ENCODE results near the gene WDFY1. TPM values are rescaled to one million over a fixed set of nuclear protein-coding genes. Genes with fewer than 3 reads are reported as not detected.
"Not testable (repeated sequence)": the region's sequence is repeated elsewhere in the genome, so short reads cannot be mapped to it uniquely, and the experiment has no call there.

WDFY1 gene
- total RNA-seq, 2 experiments from 2014 or later = 19.8 to 20.2 TPM

DNA sequence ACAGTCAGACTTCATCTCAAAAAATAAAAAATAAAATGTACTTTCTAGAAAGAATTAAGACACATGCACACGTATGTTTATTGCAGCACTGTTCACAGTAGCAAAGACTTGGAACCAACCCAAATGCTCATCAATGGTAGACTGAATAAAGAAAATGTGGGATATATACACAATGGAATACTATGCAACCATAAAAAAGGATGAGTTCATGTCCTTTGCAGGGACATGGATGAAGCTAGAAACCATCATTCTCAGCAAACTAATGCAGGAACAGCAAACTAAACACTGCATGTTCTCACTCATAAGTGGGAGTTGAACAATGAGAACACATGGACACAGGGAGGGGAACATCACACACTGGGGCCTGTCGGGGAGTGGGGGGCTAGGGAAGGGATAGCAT, 72.4 kb downstream of the WDFY1 start:
- CTCF ChIA-PET, POLR2A ChIA-PET: not testable (repeated sequence)

DNA sequence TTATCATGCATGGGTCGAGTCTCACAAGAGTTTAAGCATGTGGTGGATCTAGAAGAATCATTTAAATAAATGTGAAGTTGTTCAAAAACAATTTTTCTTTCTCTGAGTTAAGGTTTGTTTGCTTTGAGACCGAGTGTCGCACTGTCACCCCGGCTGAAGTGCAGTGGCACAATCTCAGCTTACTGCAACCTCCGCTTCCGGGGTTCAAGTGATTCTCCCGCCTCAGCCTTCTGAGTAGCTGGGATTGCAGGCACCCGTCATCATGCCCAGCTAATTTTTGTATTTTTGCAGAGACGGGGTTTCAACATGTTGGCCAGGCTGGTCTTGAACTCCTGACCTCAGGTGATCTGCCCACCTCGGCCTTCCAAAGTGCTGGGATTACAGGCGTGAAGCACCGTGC, 73.5 kb downstream of the WDFY1 start:
- CTCF ChIA-PET, POLR2A ChIA-PET: not testable (repeated sequence)

DNA sequence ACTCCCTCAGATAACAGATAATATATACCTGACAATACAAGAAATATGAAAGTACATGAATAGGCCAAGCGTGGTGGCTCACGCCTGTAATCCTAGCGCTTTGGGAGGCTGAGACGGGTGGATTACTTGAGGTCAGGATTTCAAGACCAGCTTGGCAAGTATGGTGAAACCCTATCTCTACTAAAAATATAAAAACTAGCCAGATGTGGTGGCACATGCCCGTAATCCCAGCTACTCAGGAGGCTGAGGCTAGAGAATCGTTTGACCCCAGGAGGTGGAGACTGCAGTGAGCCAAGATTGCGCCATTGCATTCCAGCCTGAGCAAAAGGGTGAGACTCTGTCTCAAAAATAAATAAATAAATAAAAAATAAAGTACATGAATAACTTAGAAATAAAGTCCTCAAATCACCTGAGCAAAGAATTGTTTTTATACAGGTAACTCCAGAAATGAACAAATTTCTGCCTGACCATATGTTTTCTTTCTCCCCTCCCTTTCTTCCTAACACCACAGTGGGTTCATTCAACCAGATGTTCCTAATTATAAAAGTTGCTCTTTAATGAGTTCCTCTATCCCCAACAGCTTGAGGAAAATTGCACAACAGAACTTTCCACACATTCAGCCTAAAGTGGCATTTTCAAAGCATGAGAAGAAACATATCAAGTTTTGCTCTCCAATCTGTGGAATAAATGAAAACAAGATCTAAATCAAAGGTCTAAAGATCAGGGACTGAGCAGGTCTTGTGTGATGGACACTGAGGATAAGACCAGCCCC, 74.1 kb downstream of the WDFY1 start:
- ChIA-PET CTCF (no interaction called here), POLR2A (no interaction called here)

DNA sequence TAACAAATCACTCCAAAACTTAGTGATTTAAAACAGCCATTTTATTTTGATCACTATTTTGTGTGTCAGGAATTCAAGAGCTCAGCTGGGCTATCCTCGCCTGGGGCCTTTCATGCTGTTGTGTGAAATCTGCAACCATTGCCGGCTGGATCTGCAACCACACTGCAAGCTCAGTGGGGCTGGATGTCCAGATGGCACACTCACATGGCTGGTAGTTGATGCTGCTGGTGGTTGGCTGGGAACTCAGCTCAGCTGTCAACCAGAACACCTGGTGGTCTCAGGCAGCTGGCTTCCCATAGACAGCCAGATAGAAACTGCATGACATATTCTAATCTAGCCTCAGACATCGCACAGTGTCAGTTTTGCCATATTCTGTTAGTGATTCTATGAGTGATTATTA, 77.1 kb downstream of the WDFY1 start:
- ChIA-PET POLR2A (no interaction called here), CTCF (no interaction called here)

DNA sequence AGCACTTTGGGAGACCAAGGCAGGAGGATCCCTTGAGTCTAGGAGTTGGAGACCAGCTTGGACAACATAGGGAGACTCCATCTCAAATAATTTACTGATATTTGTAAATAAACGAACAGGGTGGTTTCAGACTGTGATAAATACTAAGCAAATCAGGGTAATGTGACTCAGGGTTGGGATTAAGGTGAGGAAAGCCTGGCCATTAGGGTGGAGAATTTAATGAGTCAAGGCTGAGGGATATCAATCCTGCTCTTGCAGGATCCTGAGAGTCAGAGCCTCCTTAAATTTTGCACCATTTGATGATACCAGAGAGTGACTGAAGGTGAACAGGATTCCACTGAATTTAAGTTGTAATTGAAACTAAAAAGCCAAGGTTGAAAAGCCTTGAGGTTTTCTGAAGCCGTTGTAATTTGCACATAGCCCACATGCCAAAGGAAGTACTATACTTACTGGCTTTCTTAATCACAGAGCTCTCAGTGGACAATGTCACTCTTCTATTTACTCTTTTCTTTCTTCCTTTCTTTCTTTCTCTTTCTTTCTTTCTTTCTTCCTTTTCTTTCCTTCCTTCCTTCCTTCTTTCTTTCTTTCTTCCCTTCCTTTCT, 79.1 kb downstream of the WDFY1 start:
- POLR2A ChIA-PET = interaction anchor here (0.7 kb wide), 1 partner anchor 76 kb away, joined by 4 read pairs; no protein-coding TSS in a partner anchor
- CTCF ChIA-PET = no interaction called here

DNA sequence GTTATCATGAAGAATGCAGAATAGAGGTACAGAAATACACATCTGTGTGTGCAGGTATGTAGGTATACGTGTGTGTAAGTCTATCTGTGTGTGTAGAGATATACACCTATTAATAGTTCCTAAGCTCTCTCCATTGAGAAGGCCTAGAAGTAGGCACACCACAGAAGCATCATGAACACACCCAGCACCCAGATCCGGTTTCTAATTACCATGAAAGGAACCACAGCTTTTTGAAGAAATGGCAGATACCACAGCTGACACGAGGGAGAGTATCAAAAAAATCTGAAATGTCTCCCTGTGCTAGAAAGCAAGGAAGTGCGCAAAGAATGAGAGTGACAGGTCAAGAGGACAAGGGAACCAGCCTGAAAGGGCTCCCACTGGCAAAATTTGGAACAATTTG, 80.0 kb downstream of the WDFY1 start:
- POLR2A ChIA-PET = no interaction called here
- CTCF ChIA-PET = interaction anchor here (0.6 kb wide), 1 partner anchor 51 kb away, joined by 4 read pairs; no protein-coding TSS in a partner anchor

DNA sequence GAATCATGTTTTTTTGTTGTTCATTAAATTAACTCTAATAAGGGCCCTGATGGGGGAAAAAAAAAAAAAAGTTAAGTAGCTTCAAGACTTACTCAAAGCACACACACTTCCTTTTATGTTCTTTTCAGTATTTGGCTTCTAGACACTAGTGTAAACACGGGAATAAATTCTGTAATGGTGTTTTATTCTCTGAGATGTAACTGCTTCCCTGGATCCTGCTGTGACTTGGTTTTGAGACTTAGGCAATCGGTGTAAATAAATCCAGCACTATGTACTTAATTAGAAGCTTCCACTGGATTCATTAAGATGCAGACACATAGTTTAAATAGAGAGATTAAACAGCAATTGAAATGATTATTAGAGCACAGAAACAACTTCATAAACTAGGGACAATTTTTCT, 81.6 kb downstream of the WDFY1 start:
- CTCF ChIA-PET = no interaction called here
- POLR2A ChIA-PET = no interaction called here

DNA sequence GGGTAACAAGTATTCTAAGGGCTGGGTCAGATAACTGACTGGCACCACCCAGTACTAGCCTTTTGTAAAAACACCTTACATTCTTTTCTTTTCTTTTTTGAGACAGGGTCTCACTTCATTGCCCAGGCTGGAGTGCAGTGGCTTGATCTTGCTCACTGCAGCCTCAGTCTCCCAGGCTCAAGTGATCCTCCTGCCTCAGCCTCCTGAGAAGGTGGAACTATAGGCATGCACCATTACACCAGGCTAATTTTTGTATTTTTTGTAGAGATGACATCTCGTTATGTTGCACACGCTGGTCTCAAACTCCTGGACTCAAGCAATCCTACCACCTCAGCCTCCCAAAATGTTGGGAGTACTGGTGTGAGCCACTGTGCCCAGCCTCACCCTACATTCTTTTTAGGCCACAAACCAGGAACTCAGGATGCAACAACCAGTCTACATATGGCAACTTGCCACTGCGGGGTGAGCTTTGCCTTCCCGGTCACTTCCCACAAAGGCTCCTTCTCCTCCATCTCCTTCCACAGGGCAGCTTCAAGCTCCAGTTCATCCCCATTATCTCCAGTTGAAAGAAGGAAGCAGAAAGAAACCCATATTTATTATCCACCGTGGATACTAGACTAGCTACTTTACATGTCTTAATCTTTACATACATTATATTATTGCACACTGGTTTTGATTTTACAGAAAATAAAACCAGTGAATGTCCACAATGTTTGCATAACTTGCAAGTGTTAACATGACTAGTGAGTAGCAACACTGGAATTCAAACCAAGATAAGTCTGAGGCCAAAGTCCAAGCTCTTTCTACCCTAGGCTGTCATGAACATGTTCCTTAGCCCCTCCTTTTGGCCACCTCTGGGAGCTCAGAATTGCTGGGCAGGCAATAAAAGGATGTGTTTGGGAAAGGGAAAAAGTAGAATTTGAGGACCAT, 84.1 kb downstream of the WDFY1 start:
- CTCF ChIA-PET = no interaction called here
- POLR2A ChIA-PET = no interaction called here

DNA sequence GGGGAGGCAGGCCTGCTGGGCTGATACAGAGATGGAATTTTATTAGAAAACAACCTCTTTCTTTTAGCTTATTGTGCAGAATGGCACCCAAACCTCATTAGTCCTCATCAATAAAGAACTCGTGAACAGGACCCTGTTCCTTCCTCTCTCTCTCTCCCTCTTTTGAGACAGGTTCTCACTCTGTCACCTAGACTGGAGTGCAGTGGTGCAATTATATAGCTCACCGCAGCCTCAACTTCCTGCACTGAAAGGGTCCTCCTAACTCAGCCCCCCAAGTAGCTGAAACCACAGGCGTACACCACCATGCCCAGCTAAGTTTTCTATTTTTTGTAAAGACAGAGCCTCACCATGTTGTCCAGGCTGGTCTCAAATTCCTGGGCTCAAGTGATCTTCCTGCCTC, 86.1 kb downstream of the WDFY1 start:
- ChIA-PET POLR2A (no interaction called here), CTCF (interaction anchor here (0.5 kb wide), 1 partner anchor 15 kb away, joined by 3 read pairs; no protein-coding TSS in a partner anchor)

DNA sequence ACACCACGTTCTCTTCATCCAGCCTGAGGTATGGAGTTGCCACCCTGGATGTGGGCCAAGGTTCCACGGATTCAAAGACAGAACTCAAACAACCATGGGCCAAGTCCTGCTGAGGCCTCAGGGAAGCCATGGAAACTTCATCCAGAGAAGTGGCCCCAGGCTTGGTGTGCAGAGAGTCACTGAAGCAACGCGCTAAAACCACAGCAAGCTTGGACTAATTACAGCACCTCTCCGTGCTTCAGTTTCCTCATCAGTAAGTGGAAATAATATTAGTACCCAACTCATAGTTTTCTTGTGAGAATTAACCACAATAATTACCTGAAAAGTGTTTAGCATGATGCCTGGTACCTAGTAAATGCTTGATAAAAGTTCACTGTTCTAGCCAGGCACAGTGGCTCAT, 88.6 kb downstream of the WDFY1 start:
- POLR2A ChIA-PET = no interaction called here
- CTCF ChIA-PET = no interaction called here

DNA sequence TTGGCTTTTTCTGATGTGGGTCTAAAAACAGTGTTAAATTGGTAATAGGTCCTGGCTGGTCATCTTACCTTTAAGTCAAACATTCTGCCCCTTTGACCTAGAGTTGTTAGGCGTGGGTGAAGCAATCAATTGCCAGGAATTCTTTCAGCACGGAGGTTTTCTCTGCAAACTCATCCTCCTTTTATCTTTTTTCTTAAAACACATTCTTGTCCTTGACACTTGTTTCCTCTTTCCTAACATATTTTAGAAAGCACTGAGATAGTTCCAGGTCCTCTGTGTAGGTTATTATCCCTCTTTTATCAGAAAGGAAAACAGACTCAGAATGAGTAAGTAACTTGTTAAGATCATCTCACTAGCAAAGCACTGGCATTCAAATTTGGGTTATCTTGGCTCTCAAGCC, 89.1 kb downstream of the WDFY1 start:
- ChIA-PET POLR2A (no interaction called here), CTCF (no interaction called here)

DNA sequence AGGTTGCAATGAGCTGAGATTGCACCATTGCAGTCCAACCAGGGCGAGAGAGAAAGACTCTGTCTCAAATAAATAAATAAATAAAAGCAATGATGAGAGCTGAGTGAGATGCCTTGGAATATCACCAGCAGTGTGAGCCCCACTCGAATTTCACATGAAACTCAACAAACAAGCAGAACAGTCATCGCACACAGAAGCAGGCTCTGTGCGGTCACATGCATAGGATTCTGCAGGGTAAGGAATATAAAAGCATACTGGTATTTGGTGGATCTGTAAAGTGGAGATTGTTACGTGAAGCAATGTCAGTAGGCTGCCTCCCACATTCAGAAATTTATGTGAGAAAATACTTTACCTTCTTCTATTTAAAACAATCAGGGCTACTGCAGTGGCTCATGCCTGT, 89.7 kb downstream of the WDFY1 start:
- POLR2A ChIA-PET = no interaction called here
- CTCF ChIA-PET = no interaction called here

DNA sequence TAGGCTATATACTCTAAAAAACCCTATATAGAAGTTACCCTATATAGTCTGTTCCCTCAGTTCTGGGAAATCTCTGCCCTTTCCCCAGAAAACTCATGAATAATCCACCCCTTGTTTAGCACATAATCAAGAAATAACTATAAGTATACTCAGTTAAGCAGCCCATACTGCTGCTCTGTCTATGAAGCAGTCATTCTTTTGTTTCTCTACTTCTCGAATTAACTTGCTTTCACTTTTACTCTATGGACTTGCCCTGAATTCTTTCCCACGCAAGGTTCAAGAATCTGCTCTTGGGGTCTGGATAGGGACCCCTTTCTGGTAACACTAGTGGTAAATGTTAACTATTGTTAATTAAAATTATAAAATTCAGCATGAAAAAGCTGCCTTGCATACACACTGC, 90.4 kb downstream of the WDFY1 start:
- POLR2A ChIA-PET = no interaction called here
- CTCF ChIA-PET = no interaction called here

DNA sequence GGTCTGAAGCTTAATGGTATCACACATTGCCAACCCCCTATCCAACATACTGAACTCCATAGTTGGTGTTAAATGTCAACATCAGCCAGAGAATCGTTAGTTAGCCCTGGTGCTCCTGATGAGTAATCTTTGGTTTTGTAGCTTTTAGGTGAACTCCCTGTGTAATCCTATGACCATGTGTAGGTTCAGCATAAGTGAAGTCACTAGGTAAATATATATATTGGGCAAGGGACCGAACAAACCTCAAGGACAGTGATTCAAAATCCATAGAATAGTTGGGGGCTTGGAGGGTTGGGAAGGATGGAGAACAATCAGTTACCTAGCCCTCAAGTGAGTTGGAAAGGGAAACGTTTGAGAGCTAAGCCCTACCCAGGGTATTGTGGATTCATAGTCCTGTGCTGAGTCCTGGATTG, 91.7 kb downstream of the WDFY1 start:
- ChIA-PET CTCF (interaction anchor here (1.1 kb wide), 1 partner anchor 16 kb away, joined by 3 read pairs; no protein-coding TSS in a partner anchor), POLR2A (interaction anchor here (0.7 kb wide), 1 partner anchor 733 kb away, joined by 4 read pairs; no protein-coding TSS in a partner anchor)

DNA sequence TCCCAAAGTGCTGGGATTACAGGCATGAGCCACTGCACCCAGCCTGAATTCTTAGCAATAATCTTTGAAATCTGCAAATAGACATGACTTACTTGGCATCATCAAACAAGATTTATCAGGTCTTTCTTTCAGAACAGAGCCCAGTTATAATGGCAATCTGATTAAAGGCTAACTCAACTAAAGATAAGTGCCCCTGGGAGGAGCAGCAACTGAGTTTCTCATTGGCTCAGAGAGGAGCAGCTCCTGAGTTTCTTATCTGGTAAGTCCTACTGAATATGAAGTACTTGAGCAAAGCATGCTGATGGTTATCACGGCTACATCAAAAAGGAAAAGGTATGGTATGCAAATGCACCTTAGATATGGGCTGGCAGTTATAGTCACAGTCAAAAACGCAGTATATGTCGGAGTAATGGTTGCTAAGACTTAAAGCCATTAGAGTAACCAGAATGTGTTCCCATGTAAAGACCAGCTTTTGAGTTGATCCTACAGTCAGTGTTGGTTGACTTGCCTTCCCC, 92.8 kb downstream of the WDFY1 start:
- POLR2A ChIA-PET = interaction anchor here (0.6 kb wide), 1 partner anchor 1148 kb away, joined by 6 read pairs; no protein-coding TSS in a partner anchor
- CTCF ChIA-PET = no interaction called here

DNA sequence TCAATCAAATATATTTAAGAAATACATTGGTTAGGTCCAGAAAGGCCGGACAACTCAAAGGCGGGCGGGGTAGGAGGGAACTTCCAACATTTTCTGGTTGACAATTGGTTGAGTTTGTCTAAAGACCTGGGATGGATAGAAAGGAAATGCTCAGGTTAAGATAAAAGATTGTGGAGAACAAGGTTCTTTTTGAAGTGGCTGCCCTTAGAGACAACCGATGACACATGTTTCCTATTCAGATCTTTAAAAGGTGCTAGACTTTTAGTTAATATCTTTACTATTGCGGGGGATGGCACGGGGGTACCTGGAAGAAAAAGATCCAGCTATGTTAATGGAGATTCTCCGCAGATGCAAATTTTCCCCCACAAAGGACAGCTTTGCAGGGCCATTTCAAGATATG, 97.7 kb downstream of the WDFY1 start:
- POLR2A ChIA-PET = no interaction called here
- CTCF ChIA-PET = no interaction called here

DNA sequence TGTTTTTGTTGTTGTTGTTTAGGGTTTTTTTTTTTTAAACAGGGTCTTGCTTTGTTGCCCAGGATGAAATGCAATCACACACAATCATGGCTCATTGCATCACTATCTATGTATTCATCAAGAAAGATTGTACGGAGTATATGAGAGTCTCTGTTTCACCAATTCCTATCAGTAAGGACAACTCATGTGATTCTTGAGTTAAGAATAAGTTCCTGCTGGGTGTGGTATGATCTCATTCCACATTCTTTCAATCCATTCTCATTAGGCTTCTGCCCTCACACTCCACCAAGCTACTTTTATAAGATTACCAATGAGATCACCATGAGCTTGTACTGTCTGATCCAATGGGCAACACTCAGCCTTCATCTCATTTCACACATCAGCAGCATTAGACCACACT, 98.6 kb downstream of the WDFY1 start:
- POLR2A ChIA-PET = no interaction called here
- CTCF ChIA-PET = no interaction called here

DNA sequence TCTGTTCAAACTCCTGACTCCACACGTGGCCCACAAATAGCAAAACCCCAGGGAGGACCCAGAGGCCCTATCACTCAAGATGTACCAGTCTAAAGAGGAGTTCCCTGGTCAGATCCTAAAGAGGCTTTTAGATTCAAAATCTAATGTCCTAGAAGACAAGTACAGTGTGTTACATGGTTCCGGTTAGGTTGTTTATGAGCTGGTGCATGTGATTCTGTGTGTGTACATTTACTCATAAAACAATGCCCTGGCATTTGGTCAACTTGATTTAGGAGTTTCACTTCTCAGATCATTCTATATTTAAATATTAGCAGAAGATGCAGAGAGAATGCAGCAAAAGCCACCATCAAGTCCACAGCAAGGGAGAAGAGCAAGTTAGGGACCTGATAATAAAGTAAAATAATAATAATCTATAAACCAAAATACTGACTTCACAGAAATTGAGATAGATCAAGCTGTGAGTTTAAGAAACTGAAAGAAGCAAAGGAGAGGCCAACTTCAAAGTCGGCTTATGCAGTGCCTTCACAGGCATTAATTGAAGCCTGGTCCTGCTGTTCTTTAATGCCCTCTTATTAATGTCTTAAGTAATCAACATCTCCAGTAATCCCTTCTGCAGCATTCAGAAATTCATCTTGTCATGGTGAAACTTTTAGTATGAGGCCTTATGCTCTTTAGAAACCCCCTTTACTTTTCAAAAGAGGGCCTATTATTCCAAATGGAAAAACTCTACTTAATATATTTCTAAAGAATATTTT, 103.5 kb downstream of the WDFY1 start:
- CTCF ChIA-PET = no interaction called here
- POLR2A ChIA-PET = no interaction called here

DNA sequence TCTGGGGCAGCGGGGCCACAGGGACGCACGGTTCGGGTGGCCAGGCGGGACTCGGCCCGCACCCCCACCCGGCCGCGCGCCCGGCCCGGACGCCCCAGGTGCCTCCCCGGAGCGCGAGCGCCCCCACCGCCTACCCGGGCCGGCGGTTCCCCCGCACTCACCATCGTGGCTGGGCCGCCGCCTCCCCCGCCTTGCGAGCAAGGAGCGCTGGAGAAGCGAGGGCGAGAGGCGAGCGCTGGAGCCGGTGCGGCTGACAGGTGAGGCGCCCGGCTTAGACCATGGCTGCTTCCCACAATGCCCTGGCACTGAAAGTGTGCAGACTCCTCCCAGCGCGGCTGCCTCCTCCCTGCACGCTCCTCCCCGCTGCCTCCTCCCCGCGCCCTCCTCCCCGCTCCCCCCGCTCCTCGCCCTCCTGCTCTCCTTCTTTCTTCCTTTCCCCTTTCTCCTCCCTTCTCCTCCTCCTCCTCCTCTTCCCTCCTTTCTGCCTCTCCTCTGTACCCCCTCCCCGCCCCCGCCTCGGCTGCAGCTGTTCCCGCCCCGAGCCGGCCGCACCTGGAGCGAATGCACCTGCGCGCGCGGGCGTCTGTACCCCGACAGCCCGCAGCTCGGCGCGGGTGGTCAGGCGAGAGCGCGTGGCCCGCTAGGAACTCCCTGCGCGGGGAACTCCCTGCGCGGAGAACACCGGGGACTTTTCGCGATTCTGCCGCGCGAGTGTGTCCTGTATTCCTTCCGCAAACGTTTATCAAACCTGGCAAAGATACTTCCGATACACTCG, 107.7 kb downstream of the WDFY1 start, which contains the start of gene AP1S3:
Gene AP1S3, minus strand, starts transcription at position 296 of the 775 bp plus-strand sequence. Its CDS starts 132 bp downstream, at position 164.
- POLR2A ChIA-PET = no interaction called here
- CTCF ChIA-PET = interaction anchor here (0.7 to 0.9 kb wide), 2 partner anchors 16 to 105 kb away, joined by 3 to 5 read pairs; no protein-coding TSS in a partner anchor

Measured in activated CD8-positive, alpha-beta memory T cell treated with anti-CD3 and anti-CD28 coated beads for 36 hours (primary cell).